Measurements from ENCODE around the gene PRKG1. TPM values are rescaled to one million over a fixed set of nuclear protein-coding genes. Genes with fewer than 3 reads are reported as not detected.
"Not testable (repeated sequence)": the region's sequence is repeated elsewhere in the genome, so short reads cannot be mapped to it uniquely, and the experiment has no call there.

Gene PRKG1
- total RNA-seq, 1 experiment from 2014 or later: not detected

DNA sequence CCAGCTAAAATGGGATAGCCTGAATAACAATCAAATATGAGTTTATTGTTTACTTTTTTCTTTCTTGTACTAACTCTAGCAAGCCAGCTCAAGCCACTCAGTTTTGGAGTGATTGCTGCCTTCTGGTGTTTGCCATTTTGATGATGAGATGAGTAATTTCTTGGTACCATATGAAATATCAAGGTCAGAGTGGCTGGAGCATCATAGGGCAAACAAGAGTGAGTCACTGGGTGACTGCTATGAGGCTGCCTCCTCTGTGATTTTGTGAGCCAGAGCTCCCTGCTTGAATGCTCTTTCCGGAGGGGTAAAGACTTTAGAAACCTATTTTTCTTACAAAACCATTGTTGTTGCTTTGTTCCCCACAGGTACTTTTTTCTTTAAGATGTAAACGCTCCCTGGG, 295.6 kb downstream of the PRKG1 start:
- in situ Hi-C loops (cut with HindIII; ENCODE audit: low pct_unique_long_range_greater_than_20kb, low sequenced_read_pairs): no loop called here
- no peak for DNase-seq (ENCODE audit: low read depth)

DNA sequence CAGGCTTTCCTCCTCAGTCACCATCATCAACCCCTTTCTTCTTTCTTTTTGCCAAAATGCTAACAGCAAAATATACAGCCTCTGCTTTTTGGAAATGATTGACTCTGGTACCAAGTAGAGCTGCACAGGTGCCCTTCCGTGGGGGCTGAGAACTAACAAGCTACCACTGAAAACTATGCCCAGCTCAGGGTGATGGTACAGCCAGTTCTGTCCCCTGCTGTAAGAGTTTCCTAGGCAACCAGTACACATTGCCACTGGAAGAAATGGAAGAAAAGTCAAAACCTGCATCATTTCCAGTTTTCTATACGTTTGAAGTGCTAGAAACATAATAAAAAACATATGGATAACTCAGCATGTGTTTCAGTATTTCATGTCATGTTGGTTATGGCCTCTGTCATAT, 297.5 kb downstream of the PRKG1 start:
- no peak for DNase-seq (ENCODE audit: low read depth)
- in situ Hi-C loops (cut with HindIII; ENCODE audit: low pct_unique_long_range_greater_than_20kb, low sequenced_read_pairs): no loop called here

- no peak for DNase-seq (ENCODE audit: low read depth)
- in situ Hi-C loops (cut with HindIII; ENCODE audit: low pct_unique_long_range_greater_than_20kb, low sequenced_read_pairs): no loop called here
Measured at GRCh38 chr10:51375790-51376189, 301.5 kb downstream of the PRKG1 start.

DNA sequence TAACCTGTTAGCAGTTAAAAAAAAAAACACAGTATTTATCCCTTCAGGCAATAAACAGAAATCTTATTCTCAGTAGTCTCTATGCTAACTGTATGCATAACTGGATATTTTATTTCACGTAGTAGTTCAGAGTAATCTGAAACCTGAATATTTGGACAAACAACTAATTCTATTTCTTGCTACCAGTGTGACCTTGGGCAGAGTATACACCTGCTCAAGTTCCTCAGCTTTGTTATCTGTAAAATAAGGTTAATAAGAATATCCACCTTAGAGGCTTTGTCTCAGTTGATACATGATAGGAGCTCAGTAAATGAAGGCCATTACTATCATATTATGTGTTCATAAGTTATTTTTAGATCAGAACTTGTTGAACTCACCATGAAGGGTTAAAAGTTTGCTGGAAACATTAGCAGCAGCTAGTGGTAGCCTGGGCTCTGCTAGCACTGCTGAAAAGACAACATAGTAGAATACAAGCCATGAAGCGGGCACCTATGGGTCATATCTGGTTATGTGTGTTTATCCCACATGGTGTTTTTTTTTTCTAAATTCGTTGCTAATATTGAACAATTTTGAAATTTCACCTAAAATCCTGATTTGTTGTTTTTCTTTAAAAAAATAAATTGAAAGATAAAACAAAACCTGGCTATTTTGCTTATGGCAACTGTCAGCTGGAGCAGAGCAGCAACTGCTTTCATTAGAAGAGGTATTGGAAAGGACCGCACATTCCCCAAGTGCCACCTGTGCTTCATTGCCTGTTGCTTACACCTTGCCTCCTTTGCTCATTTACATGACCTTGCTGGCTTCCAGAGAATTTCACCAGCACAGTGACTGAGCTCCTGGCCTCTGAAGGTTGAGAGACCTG, 303.0 kb downstream of the PRKG1 start:
- in situ Hi-C loops (cut with HindIII; ENCODE audit: low pct_unique_long_range_greater_than_20kb, low sequenced_read_pairs): no loop called here
- no peak for DNase-seq (ENCODE audit: low read depth)

GRCh38 chr10:51377932-51378599, 303.8 kb downstream of the PRKG1 start:
- in situ Hi-C loops (cut with HindIII; ENCODE audit: low pct_unique_long_range_greater_than_20kb, low sequenced_read_pairs): no loop called here
- DNase-seq (ENCODE audit: low read depth): no peak

DNA sequence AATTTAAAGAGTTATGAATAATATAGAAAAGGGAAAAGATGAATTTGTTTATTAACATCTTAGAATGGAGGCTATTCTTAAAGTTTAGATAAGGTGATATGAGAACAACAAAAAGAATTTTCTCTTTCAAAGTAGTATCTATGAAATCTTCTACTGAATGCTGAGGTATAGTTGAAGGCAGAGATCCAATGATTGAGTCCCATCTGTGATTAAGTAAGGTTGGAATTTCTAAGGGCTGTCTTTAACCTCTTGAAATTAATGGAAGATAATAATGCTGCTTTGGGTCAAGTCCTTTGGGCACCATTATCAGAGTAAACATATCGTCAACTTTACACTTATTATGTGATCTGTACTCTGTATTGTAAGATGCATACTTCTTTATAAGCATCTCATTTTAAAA, 307.9 kb downstream of the PRKG1 start:
- no peak for DNase-seq (ENCODE audit: low read depth)
- in situ Hi-C loops (cut with HindIII; ENCODE audit: low pct_unique_long_range_greater_than_20kb, low sequenced_read_pairs): no loop called here

DNA sequence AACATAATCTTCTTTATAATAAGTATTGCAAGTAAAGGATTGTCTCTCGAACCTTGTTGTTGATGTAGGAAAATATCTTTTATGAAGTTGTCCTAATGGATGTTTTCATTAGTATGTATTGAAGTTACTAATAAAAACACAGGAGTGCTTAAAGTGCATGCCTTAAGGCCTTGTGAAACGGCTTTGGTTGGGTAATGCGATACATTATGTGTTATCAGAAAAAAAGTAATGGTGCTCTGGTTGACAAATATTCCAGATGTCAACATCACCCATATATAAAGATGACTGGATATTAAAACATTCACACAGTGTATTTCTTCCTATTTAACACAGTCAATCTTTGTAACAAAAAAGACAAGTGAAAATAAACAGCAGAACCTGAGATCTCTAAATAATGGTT, 310.7 kb downstream of the PRKG1 start:
- DNase-seq (ENCODE audit: low read depth): no peak
- in situ Hi-C loops (cut with HindIII; ENCODE audit: low pct_unique_long_range_greater_than_20kb, low sequenced_read_pairs): no loop called here

DNA sequence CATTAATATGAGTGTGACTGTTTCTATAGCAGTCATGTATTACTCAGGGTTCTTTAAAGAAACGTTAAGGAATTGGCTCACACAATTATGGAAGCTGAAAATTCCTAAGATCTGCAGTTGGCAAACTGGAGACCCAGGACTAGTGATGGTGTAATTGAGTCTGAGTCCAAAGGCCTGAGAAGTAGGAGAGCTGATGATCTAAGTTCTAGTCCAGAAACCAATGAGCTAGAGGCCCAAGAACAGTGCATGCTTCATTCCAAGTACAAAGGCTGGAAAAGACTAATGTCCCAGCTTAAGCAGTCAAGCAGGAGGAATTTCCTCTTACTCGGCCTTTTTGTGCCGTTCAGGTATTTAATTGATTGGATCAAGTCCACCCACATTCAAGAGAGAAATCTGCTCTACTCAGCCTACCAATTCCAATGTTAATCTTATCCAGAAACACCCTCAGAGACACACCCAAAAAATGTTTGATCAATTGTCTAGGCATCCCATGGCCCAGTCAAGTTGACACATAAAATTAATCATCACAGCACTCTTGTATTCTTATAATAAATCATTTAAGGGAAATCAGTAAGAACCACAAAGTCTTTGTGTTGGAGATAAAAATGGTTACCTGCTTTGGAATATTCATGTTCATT, 312.1 kb downstream of the PRKG1 start:
- DNase-seq (ENCODE audit: low read depth): no peak
- in situ Hi-C loops (cut with HindIII; ENCODE audit: low pct_unique_long_range_greater_than_20kb, low sequenced_read_pairs): no loop called here

DNA sequence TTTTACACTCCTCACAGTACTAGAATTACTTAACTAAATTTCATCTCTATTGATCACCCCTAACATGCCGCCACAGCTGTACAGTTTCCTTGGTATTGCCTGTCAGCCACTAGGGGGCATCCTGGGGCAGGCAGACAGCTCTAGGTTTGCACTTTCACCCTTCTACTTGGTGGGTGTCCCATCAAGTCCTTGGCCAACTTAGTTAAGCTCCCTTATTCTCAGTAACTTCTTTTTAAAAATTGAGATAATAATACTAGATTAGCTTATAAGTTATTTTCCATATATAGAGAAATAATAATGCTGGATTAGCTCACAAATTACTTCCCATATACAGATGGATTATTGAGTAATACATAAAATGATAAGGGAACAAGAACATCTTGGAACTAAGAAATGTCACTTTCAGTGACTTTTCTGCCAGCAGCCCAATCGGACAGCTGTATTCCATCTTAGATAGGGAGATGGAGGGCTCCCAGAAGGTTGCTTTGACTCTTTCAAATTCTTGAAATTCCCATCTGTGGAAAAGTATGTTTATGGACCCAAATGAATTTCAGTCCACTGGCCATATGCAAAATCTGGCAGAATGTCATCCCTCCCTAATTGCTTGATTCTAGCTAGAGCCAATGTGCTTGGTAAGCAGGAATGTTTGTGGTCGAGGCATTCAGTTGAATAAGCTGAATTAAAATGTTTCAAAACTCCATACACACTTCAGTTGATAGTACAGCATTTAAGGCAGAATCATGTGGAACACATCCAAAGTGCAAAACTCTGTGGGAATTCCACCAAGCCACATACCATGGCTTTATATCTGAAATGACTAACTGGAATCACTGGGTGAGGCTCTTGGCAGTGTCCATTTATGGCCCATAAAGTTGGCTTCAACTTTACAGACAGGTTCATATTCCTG, 315.4 kb downstream of the PRKG1 start:
- peak; percentile 18 for DNase-seq (ENCODE audit: low read depth)
- in situ Hi-C loops (cut with HindIII; ENCODE audit: low pct_unique_long_range_greater_than_20kb, low sequenced_read_pairs): no loop called here

DNA sequence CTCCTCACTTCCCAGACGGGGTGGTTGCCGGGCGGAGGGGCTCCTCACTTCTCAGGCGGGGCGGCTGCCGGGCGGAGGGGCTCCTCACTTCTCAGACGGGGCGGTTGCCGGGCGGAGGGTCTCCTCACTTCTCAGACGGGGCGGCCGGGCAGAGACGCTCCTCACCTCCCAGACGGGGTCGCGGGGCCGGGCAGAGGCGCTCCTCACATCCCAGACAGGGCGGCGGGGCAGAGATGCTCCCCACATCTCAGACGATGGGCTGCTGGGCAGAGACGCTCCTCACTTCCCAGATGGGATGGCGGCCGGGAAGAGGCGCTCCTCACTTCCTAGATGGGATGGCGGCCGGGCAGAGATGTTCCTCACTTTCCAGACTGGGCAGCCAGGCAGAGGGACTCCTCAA, 318.7 kb downstream of the PRKG1 start:
- in situ Hi-C loops (cut with HindIII; ENCODE audit: low pct_unique_long_range_greater_than_20kb, low sequenced_read_pairs); DNase-seq (ENCODE audit: low read depth): not testable (repeated sequence)

GRCh38 chr10:51394039-51394438, 319.8 kb downstream of the PRKG1 start:
- in situ Hi-C loops (cut with HindIII; ENCODE audit: low pct_unique_long_range_greater_than_20kb, low sequenced_read_pairs): no loop called here
- DNase-seq (ENCODE audit: low read depth): no peak

DNA sequence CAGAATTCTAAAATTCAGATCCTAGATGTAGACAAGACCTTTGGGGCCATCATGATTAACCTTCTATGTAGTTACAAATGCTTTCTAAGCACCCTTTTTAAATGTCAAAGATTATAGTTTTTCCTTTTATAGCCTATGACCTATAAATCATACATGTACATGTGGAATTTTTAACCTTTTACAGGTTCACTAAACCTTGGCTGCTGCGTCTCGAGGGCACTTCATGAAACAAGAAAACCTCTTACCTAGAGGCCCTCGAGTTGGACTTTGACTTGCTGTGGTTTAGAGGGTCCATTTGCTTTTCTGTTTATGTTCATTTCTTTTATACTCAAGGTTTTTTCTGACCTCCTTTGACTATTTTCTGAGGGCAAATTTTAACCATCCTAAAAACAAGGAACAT, 323.0 kb downstream of the PRKG1 start:
- no peak for DNase-seq (ENCODE audit: low read depth)
- in situ Hi-C loops (cut with HindIII; ENCODE audit: low pct_unique_long_range_greater_than_20kb, low sequenced_read_pairs): no loop called here

- in situ Hi-C loops (cut with HindIII; ENCODE audit: low pct_unique_long_range_greater_than_20kb, low sequenced_read_pairs): no loop called here
- DNase-seq (ENCODE audit: low read depth): no peak
Measured at GRCh38 chr10:51397695-51398094, 323.4 kb downstream of the PRKG1 start.

- DNase-seq (ENCODE audit: low read depth): no peak
- in situ Hi-C loops (cut with HindIII; ENCODE audit: low pct_unique_long_range_greater_than_20kb, low sequenced_read_pairs): no loop called here
Measured at GRCh38 chr10:51399840-51400239, 325.6 kb downstream of the PRKG1 start.

DNA sequence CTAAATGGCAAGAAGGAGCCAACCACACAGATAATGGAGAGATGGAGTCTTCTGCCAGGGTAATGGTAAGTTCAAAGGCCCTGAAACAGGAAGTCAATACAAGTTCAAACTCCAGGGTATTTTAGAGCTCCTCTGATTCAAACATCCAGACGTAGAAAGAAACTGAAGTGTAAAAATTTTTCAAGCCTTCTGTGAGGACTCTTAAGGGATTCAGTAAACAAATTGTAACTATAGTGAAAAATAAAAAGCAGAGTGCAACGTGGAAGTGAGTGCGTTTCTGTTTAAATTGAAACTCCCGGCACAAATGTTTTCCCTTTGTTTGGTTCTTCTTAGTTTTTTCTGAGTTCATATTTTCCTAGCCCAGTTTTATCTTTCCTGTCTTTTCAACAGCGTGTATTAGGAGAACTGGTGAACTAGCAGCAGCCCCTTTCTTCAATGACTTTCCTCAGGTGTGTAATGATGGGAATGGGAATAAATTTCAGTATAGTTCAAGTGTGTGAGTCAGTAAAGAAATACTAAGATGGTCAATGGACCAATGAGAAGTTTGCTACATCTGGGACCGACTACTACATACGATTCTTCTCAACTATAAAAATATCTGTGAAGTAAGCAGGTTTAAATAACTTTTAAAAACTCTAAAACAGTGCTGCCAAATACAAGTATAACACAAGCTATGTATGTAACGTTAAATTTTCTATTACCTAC, 326.3 kb downstream of the PRKG1 start:
- no peak for DNase-seq (ENCODE audit: low read depth)
- in situ Hi-C loops (cut with HindIII; ENCODE audit: low pct_unique_long_range_greater_than_20kb, low sequenced_read_pairs): no loop called here

- in situ Hi-C loops (cut with HindIII; ENCODE audit: low pct_unique_long_range_greater_than_20kb, low sequenced_read_pairs): no loop called here
- no peak for DNase-seq (ENCODE audit: low read depth)
Measured at GRCh38 chr10:51403521-51403920, 329.2 kb downstream of the PRKG1 start.

DNA sequence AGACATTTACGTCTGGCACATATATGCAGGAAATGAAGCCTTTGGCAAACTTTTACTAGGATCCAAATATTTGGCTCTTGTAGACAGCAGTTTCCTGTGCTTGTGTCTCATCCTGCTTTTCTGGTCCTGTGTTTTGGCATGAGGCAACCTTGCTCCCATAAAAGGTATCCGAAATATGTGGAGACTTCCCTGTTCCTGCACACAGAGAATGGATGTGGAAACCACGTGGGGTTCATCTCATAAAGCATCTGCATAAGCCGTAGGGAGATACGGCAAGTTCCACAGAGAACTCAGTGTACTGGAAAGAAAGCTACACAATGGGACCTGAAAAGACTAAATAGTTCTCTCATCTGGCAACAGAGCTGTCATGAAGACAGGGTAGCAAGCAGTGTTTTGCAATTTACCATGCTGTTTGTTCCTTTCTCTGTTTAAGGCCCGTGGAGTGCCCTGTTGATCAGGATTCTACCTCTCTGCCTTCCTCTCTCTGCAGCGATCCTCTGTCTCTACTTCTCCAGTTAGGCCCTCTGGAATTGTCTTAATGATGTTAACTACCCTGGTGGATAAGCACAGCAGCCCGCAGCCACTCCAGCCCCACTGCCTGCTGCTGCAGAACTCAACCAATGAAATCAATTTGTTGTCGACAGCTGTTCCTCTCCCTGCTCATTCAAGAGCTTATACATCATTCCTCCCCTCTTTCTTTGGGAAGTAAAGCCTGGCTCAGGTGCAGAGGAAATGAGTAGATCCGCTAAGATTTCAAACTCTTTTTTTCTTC, 331.5 kb downstream of the PRKG1 start:
- DNase-seq (ENCODE audit: low read depth): no peak
- in situ Hi-C loops (cut with HindIII; ENCODE audit: low pct_unique_long_range_greater_than_20kb, low sequenced_read_pairs): no loop called here
